ENCODE data around the gene CTDP1. TPM values are rescaled to one million over a fixed set of nuclear protein-coding genes. Genes with fewer than 3 reads are reported as not detected.

Gene CTDP1
- total RNA-seq, 1 experiment from 2014 or later = 33.7 TPM

- Mint-ChIP-seq H3K4me1 (no peaks in the 10 kb centered on the region), H3K27ac (no peak overlapping the region), H3K27me3 (ENCODE audit: low read depth) (peaks cover 27% of the 10 kb centered on the region), H3K36me3 (ENCODE audit: insufficient read depth in 1 of 3, low read depth in 3 of 3) (peaks cover 0 to 2% (median 2%) of the 10 kb centered on the region in 3 experiments; a peak in 2 of 7 replicates), H3K9me3 (peaks cover 19 to 27% of the 10 kb centered on the region in 2 experiments), H3K4me3 (no peak overlapping the region)
- DNase-seq = no peak
- Histone ChIP-seq H2BK120ac (ENCODE audit: low read depth, low read length, poor library complexity, severe bottlenecking) (no peak overlapping the region), H3K27me3 (ENCODE audit: insufficient read depth, low read length) (no peaks in the 10 kb centered on the region; the same call in 1 of the 2 replicates), H4K20me1 (ENCODE audit: control insufficient read depth, insufficient read depth, insufficient read length) (no peaks in the 10 kb centered on the region), H3K23ac (ENCODE audit: insufficient read length, low read depth, low read length) (no peak overlapping the region), H2AFZ (ENCODE audit: low read length) (no peak overlapping the region), H3K9ac (ENCODE audit: extremely low read depth, insufficient read length, low read length) (no peak overlapping the region), H3K4me2 (ENCODE audit: insufficient read depth, insufficient read length, low read length) (no peak overlapping the region), H3K56ac (ENCODE audit: insufficient read length, low read depth, low read length) (no peak overlapping the region), H3K79me1 (ENCODE audit: insufficient read depth, low read depth, low read length, poor library complexity, severe bottlenecking) (no peaks in the 10 kb centered on the region), H4K5ac (ENCODE audit: insufficient read length, low read depth, low read length) (no peak overlapping the region), H2BK15ac (ENCODE audit: low read depth, low read length) (no peak overlapping the region), H2AK5ac (ENCODE audit: insufficient read length, low read length) (no peak overlapping the region), H3T11ph (ENCODE audit: low read length) (no peak overlapping the region), H2BK20ac (ENCODE audit: low read depth, low read length, poor library complexity, severe bottlenecking) (no peak overlapping the region), H2BK5ac (ENCODE audit: insufficient read length, low read length) (no peak overlapping the region), H4K8ac (replicated peaks; ENCODE audit: insufficient read length, low read depth, low read length) (no peak overlapping the region), H3K9me3 (ENCODE audit: control insufficient read depth, low read depth, low read length) (no peaks in the 10 kb centered on the region), H3K4ac (ENCODE audit: low read depth, low read length) (no peak overlapping the region), H3K79me2 (ENCODE audit: insufficient read depth, low read length) (no peaks in the 10 kb centered on the region), H3K23me2 (ENCODE audit: insufficient read length, low read depth, low read length, poor library complexity, severe bottlenecking) (no peaks in the 10 kb centered on the region), H3K27ac (ENCODE audit: insufficient read length, low read depth, low read length) (no peak overlapping the region), H3K18ac (ENCODE audit: insufficient read length, low read depth, low read length) (no peak overlapping the region), H2BK12ac (ENCODE audit: insufficient read length, low read depth, low read length) (no peak overlapping the region), H4K91ac (ENCODE audit: insufficient read length, low read depth, low read length) (no peak overlapping the region), H3K4me1 (ENCODE audit: insufficient read depth, low read length) (no peaks in the 10 kb centered on the region), H3K14ac (ENCODE audit: insufficient read depth, low read length) (no peak overlapping the region)
- no CpG with 5 or more reads among the region's 11 CpGs for WGBS (ENCODE audit: extremely low coverage, insufficient read length, low lambda C conversion rate)
- TF ChIP-seq CTCF (conservative IDR thresholded peaks at IDR 0.05) = no peak
Observed at GRCh38 chr18:79770501-79770815, 90.9 kb downstream of the CTDP1 start.

All from H9 (cell line).